Esophagus (tissue), 2 donors: ENCODE results near the gene GPR157. TPM values are rescaled to one million over a fixed set of nuclear protein-coding genes. Genes with fewer than 3 reads are reported as not detected.

ENCODE experiments used
- H3K27ac ChIP-seq, 2 donors: one replicate each; pipeline ENCODE4 v1.5.1; 2013; ENCODE audit warnings: low read depth in 2 of 2, mild to moderate bottlenecking in 2 of 2, inconsistent platforms in 1 of 2, low read length in 1 of 2, moderate library complexity in 1 of 2
- H3K27me3 ChIP-seq, 2 donors: one replicate each; pipeline ENCODE4 v1.6.1; 2013; ENCODE audit warnings: low read length in 2 of 2, control low read depth in 1 of 2, mild to moderate bottlenecking in 1 of 2; ENCODE audit not compliant: insufficient read depth in 2 of 2, control insufficient read depth in 1 of 2
- H3K36me3 ChIP-seq, 2 donors: one replicate each; pipeline ENCODE4 v1.6.1; 2013; ENCODE audit warnings: low read length in 1 of 2; ENCODE audit not compliant: control insufficient read depth in 2 of 2, insufficient read depth in 2 of 2
- H3K4me1 ChIP-seq, 2 donors: one replicate each; pipeline ENCODE4 v1.6.1; 2013; ENCODE audit warnings: low read length in 1 of 2; ENCODE audit not compliant: control insufficient read depth in 2 of 2, insufficient read depth in 2 of 2
- H3K4me3 ChIP-seq, 2 donors: one replicate each; pipeline ENCODE4 v1.5.1; 2013; ENCODE audit warnings: low read length in 2 of 2, mild to moderate bottlenecking in 2 of 2, low read depth in 1 of 2, moderate library complexity in 1 of 2
- H3K9me3 ChIP-seq, 2 donors: one replicate each; pipeline ENCODE4 v1.6.1; 2013; ENCODE audit warnings: mild to moderate bottlenecking in 2 of 2, low read depth in 1 of 2, low read length in 1 of 2, moderate library complexity in 1 of 2; ENCODE audit not compliant: control insufficient read depth in 2 of 2, insufficient read depth in 1 of 2
- WGBS, 2 donors: extraction: QIAGEN DNeasy Blood & Tissue Kit; methylation state at CpG; one replicate each; pipeline ENCODE4 v1.1.7; 2013; 5-methylcytosine and 5-hydroxymethylcytosine counted together
- polyA plus RNA-seq, 2 donors: library from polyadenylated mRNA; stranded (reverse); fragments of 200-250 nt; gene quantifications; one replicate each; pipeline ENCODE4 v1.2.3, GENCODE V29; 2013
- donor health status: healthy with polysubstance abuse.
- donor health status: Bipolar disorder and iron deficiency.

GPR157 gene
- polyA plus RNA-seq, 2 donors = 15.7 to 15.9 TPM

GRCh38 chr1:9061252-9061960 is 67.5 kb downstream of the GPR157 start:
- no peak overlapping the region for H3K27ac ChIP-seq
- H3K4me3 ChIP-seq = no peak overlapping the region
- H3K4me1 ChIP-seq = peaks cover 3% of the 10 kb centered on the region in 2 donors
- no peaks in the 10 kb centered on the region for H3K27me3 ChIP-seq
- no peaks in the 10 kb centered on the region for H3K36me3 ChIP-seq
- WGBS, 2 donors = 63 to 65% methylated on average over 6 of the region's 6 CpGs
- H3K9me3 ChIP-seq = no peaks in the 10 kb centered on the region

- H3K4me3 ChIP-seq = no peak overlapping the region
- no peaks in the 10 kb centered on the region for H3K27me3 ChIP-seq
- no peak overlapping the region for H3K27ac ChIP-seq
- H3K36me3 ChIP-seq = no peaks in the 10 kb centered on the region
- H3K4me1 ChIP-seq = peaks cover 3% of the 10 kb centered on the region in 2 donors
- WGBS, 2 donors = 89 to 90% methylated on average over 4 of the region's 4 CpGs
- no peaks in the 10 kb centered on the region for H3K9me3 ChIP-seq
Observed at GRCh38 chr1:9059891-9060744, 68.8 kb downstream of the GPR157 start.

- 51 to 62% methylated on average over 2 of the region's 2 CpGs for WGBS, 2 donors
- Histone ChIP-seq H3K36me3 (no peaks in the 10 kb centered on the region), H3K4me3 (no peak overlapping the region), H3K9me3 (no peaks in the 10 kb centered on the region), H3K27me3 (no peaks in the 10 kb centered on the region), H3K27ac (no peak overlapping the region), H3K4me1 (peaks cover 3% of the 10 kb centered on the region in 2 donors)
Observed at GRCh38 chr1:9058465-9058864, 70.4 kb downstream of the GPR157 start.

DNA sequence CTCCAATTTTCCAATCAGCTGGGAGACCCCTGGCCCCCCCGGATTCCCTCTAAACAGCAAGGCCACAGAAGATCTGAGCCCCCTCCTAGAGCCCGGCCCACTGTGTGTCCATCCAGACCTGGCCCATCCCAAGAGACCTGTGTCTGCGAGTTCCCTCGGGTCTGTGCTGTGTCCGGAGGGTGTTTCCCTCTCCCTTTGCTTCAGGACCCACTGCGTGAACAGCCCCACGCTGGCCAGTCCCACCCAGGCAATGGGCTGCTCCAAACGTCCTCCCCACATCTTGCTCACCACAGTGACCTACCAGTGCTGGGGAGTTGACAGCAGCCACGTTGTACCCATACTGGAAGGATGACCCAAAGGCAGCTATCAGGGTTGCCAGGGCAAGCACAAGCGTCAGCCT is 71.1 kb downstream of the GPR157 start:
- Histone ChIP-seq H3K9me3 (no peaks in the 10 kb centered on the region), H3K27me3 (no peaks in the 10 kb centered on the region), H3K4me1 (peaks cover 3% of the 10 kb centered on the region in 2 donors), H3K27ac (no peak overlapping the region), H3K36me3 (no peaks in the 10 kb centered on the region), H3K4me3 (no peak overlapping the region)
- 85 to 86% methylated on average over 10 of the region's 10 CpGs for WGBS, 2 donors

- WGBS, 2 donors = 93 to 94% methylated on average over 6 of the region's 6 CpGs
- Histone ChIP-seq H3K9me3 (no peaks in the 10 kb centered on the region), H3K36me3 (no peaks in the 10 kb centered on the region), H3K4me3 (no peak overlapping the region), H3K27me3 (no peaks in the 10 kb centered on the region), H3K27ac (no peak overlapping the region), H3K4me1 (no peaks in the 10 kb centered on the region)
Observed at GRCh38 chr1:9052272-9053049, 76.4 kb downstream of the GPR157 start.

DNA sequence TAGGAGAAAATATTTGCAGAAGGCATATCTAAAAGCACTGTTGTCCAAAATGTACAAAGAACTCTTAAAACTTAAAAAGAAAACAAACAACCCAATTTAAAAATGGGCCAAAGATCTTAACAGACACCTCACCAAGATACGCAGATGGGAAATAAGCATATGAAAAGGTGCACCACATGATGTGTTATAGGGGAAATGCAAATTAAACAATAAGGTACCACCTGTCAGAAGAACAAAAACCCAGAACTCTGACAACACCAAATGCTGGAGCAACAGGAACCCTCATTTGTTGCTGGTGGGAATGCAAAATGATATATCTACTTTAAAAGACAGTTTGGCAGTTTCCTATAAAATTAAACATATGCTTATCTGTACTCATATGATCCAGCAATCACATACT is 77.5 kb downstream of the GPR157 start:
- Histone ChIP-seq H3K4me1 (no peaks in the 10 kb centered on the region), H3K36me3 (no peaks in the 10 kb centered on the region), H3K27ac (no peak overlapping the region), H3K4me3 (no peak overlapping the region), H3K27me3 (no peaks in the 10 kb centered on the region), H3K9me3 (no peaks in the 10 kb centered on the region)
- WGBS, 2 donors = 66 to 69% methylated on average over 1 of the region's 1 CpG

- H3K4me3 ChIP-seq = no peak overlapping the region
- H3K36me3 ChIP-seq = no peaks in the 10 kb centered on the region
- no peaks in the 10 kb centered on the region for H3K4me1 ChIP-seq
- H3K27me3 ChIP-seq = no peaks in the 10 kb centered on the region
- 77 to 80% methylated on average over 3 of the region's 3 CpGs for WGBS, 2 donors
- H3K27ac ChIP-seq = no peak overlapping the region
- H3K9me3 ChIP-seq = no peaks in the 10 kb centered on the region
Observed at GRCh38 chr1:9050803-9051202, 78.1 kb downstream of the GPR157 start.

Other genes with a start within 250 kb of the GPR157 start
- under 1 TPM in 1 of 2 donors, not detected in 1; 0.06 TPM for gene CA6, start 183.2 kb downstream of the GPR157 start, polyA plus RNA-seq
- not detected for gene SLC2A7, start 102.7 kb downstream of the GPR157 start, polyA plus RNA-seq
- gene SLC2A5, start 59.5 kb downstream of the GPR157 start, polyA plus RNA-seq = 1 to 10 TPM; 3.5 to 3.6 TPM
- gene H6PD, start 105.7 kb upstream of the GPR157 start, polyA plus RNA-seq = 1 to 10 TPM; 7.1 to 8.9 TPM
- 10 to 100 TPM; 14.4 to 20.9 TPM for gene SPSB1, start 163.8 kb upstream of the GPR157 start, polyA plus RNA-seq